HEK293 (cell line): ENCODE data around the gene ZNF107.

Experiments
- CTCF ChIA-PET: fragments of 350-600 bp; formaldehyde crosslinking; extraction: SDS; loops from one replicate; lab custom pipeline; 2021; ENCODE audit warnings: antibody characterized with exemption; lab: Yijun Ruan, JAX
- POLR2A ChIA-PET: fragments of 300-600 bp; formaldehyde crosslinking; extraction: SDS; loops from one replicate; lab custom pipeline; 2020; ENCODE audit warnings: antibody characterized with exemption, inconsistent platforms; lab: Yijun Ruan, JAX
- H3K27ac ChIP-seq: fragments of 200-500 bp; sonication (Bioruptor generic); 2 replicates; pipeline ENCODE4 v1.5.1; 2014; ENCODE audit warnings: low read depth, low read length, control low read depth, inconsistent platforms; ENCODE audit errors: extremely low read depth
- H3K36me3 ChIP-seq, 2 experiments: fragments of 200-500 bp in 1 of 2; sonication (Bioruptor generic) in 1 of 2; 1 replicate in 1 of 2; 2 replicates in 1 of 2; pipeline ENCODE4 v1.5.1; 2014 to 2017; ENCODE audit warnings: inconsistent platforms in 2 of 2, low read length in 2 of 2; ENCODE audit not compliant: control insufficient read depth in 2 of 2, insufficient read depth in 1 of 2
- H3K4me1 ChIP-seq: fragments of 200-500 bp; sonication (Bioruptor generic); 2 replicates; pipeline ENCODE4 v1.5.1; 2014; ENCODE audit warnings: mild to moderate bottlenecking, low read length, inconsistent platforms; ENCODE audit not compliant: control insufficient read depth, insufficient read depth
- H3K4me3 ChIP-seq: 2 replicates; pipeline ENCODE4 v1.5.1; 2011; ENCODE audit warnings: low read depth, mild to moderate bottlenecking, control low read depth, low read length, moderate library complexity
- H3K9me3 ChIP-seq: fragments of 200-500 bp; sonication (Bioruptor generic); 2 replicates; pipeline ENCODE4 v1.5.1; 2014; ENCODE audit warnings: low read depth, low read length, inconsistent platforms; ENCODE audit not compliant: control insufficient read depth, insufficient read depth
- BCL11B ChIP-seq: fragments of 450-650 bp; formaldehyde crosslinking; IDR thresholded peaks from 2 replicates; pipeline ENCODE4 v1.5.1; 2016; ENCODE audit warnings: low read depth, missing biosample characterization, missing genetic modification characterization
- GLI4 ChIP-seq: fragments of 450-650 bp; formaldehyde crosslinking; IDR thresholded peaks from 2 replicates; pipeline ENCODE4 v1.5.1; 2016; ENCODE audit warnings: missing biosample characterization, missing genetic modification characterization
- KLF1 ChIP-seq: fragments of 450-650 bp; formaldehyde crosslinking; IDR thresholded peaks from 2 replicates; pipeline ENCODE4 v1.5.1; 2016; ENCODE audit warnings: missing biosample characterization, missing genetic modification characterization
- RBAK ChIP-seq: fragments of 450-650 bp; formaldehyde crosslinking; IDR thresholded peaks from 2 replicates; pipeline ENCODE4 v1.5.1; 2016; ENCODE audit warnings: missing biosample characterization, missing genetic modification characterization
- ZNF146 ChIP-seq: fragments of 450-650 bp; formaldehyde crosslinking; IDR thresholded peaks from 2 replicates; pipeline ENCODE4 v1.5.1; 2016; ENCODE audit warnings: missing biosample characterization, missing genetic modification characterization
- ZNF248 ChIP-seq: fragments of 450-650 bp; formaldehyde crosslinking; IDR thresholded peaks from 2 replicates; pipeline ENCODE4 v1.5.1; 2017; ENCODE audit warnings: missing biosample characterization, missing genetic modification characterization
- ZNF341 ChIP-seq: fragments of 450-650 bp; formaldehyde crosslinking; IDR thresholded peaks from 2 replicates; pipeline ENCODE4; 2016; ENCODE audit warnings: low read depth, missing biosample characterization, missing genetic modification characterization
- ZNF423 ChIP-seq: fragments of 450-650 bp; formaldehyde crosslinking; IDR thresholded peaks from 2 replicates; pipeline ENCODE4 v1.5.1; 2016; ENCODE audit warnings: missing biosample characterization, missing genetic modification characterization
- ZNF544 ChIP-seq: fragments of 450-650 bp; formaldehyde crosslinking; IDR thresholded peaks from 2 replicates; pipeline ENCODE4 v1.5.0; 2017; ENCODE audit warnings: missing biosample characterization, missing genetic modification characterization
- ZNF561 ChIP-seq: fragments of 450-650 bp; IDR thresholded peaks from 2 replicates; pipeline ENCODE4 v1.5.1; 2018; ENCODE audit warnings: missing biosample characterization, missing genetic modification characterization, borderline replicate concordance
- ZNF585B ChIP-seq: fragments of 450-650 bp; formaldehyde crosslinking; IDR thresholded peaks from 2 replicates; pipeline ENCODE4 v1.5.1; 2016; ENCODE audit warnings: missing biosample characterization, missing genetic modification characterization
- ZNF624 ChIP-seq: fragments of 450-650 bp; formaldehyde crosslinking; IDR thresholded peaks from 2 replicates; pipeline ENCODE4 v1.5.1; 2017; ENCODE audit warnings: missing biosample characterization, missing genetic modification characterization
- ZSCAN23 ChIP-seq: fragments of 450-650 bp; formaldehyde crosslinking; IDR thresholded peaks from 2 replicates; pipeline ENCODE4 v1.5.1; 2016; ENCODE audit warnings: missing biosample characterization, missing genetic modification characterization
- TF ChIP-seq, protein P1 (sequence below): fragments of 450-650 bp; formaldehyde crosslinking; conservative IDR thresholded peaks from 2 replicates; pipeline ENCODE4 v1.5.1; 2016; ENCODE audit warnings: low read depth, missing biosample characterization, missing genetic modification characterization
- TF ChIP-seq, protein P2 (sequence below): fragments of 450-650 bp; formaldehyde crosslinking; IDR thresholded peaks from 2 replicates; pipeline ENCODE4 v1.5.1; 2016; ENCODE audit warnings: missing biosample characterization, missing genetic modification characterization
- TF ChIP-seq, protein P3 (sequence below): fragments of 450-650 bp; IDR thresholded peaks from 2 replicates; pipeline ENCODE4 v1.5.1; 2018; ENCODE audit warnings: missing biosample characterization, mild to moderate bottlenecking, missing genetic modification characterization
- TF ChIP-seq, protein P4 (sequence below): fragments of 450-650 bp; formaldehyde crosslinking; conservative IDR thresholded peaks from 2 replicates; pipeline ENCODE4 v1.5.1; 2016; ENCODE audit warnings: low read depth, missing biosample characterization, missing genetic modification characterization
- TF ChIP-seq, protein P5 (sequence below): fragments of 450-650 bp; formaldehyde crosslinking; IDR thresholded peaks from 2 replicates; pipeline ENCODE4 v1.5.1; 2017; ENCODE audit warnings: missing biosample characterization, missing genetic modification characterization

Gene ZNF107

DNA sequence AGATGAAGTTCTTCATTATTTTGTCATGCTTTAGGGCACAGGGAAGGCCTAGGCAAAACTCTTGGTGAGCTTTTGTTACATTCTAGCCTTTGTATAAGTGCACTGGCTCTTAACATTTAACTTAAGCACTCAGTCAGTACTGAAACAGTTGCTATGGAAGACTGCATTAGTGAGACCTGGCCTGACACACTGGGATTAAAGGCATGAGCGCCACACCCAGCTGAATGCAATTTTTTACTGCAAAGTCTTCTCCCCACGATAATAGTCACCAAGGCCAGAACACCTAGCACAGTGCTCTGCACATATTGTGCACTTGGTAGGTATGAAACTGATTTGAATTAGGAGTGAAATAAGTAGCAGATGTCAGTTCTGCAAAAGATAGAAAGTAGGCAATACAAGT lies 87.1 kb downstream of the ZNF107 start (continued):
- TF ChIP-seq, protein P1, sequence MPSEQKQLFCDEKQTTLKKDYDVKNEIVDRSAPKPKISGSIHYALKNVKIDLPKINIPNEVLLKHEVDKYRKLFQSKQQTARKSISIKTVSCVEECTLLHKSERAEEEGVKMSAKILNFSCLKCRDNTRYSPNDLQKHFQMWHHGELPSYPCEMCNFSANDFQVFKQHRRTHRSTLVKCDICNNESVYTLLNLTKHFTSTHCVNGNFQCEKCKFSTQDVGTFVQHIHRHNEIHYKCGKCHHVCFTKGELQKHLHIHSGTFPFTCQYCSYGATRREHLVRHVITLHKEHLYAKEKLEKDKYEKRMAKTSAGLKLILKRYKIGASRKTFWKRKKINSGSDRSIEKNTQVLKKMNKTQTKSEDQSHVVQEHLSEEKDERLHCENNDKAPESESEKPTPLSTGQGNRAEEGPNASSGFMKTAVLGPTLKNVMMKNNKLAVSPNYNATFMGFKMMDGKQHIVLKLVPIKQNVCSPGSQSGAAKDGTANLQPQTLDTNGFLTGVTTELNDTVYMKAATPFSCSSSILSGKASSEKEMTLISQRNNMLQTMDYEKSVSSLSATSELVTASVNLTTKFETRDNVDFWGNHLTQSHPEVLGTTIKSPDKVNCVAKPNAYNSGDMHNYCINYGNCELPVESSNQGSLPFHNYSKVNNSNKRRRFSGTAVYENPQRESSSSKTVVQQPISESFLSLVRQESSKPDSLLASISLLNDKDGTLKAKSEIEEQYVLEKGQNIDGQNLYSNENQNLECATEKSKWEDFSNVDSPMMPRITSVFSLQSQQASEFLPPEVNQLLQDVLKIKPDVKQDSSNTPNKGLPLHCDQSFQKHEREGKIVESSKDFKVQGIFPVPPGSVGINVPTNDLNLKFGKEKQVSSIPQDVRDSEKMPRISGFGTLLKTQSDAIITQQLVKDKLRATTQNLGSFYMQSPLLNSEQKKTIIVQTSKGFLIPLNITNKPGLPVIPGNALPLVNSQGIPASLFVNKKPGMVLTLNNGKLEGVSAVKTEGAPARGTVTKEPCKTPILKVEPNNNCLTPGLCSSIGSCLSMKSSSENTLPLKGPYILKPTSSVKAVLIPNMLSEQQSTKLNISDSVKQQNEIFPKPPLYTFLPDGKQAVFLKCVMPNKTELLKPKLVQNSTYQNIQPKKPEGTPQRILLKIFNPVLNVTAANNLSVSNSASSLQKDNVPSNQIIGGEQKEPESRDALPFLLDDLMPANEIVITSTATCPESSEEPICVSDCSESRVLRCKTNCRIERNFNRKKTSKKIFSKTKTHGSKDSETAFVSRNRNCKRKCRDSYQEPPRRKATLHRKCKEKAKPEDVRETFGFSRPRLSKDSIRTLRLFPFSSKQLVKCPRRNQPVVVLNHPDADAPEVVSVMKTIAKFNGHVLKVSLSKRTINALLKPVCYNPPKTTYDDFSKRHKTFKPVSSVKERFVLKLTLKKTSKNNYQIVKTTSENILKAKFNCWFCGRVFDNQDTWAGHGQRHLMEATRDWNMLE (tag by site-specific recombination): no peak
- TF ChIP-seq KLF1 (no peak), ZNF248 (tag by site-specific recombination) (no peak), ZNF561 (tag by site-specific recombination) (no peak), ZSCAN23 (tag by site-specific recombination) (no peak)
- TF ChIP-seq, protein P2, sequence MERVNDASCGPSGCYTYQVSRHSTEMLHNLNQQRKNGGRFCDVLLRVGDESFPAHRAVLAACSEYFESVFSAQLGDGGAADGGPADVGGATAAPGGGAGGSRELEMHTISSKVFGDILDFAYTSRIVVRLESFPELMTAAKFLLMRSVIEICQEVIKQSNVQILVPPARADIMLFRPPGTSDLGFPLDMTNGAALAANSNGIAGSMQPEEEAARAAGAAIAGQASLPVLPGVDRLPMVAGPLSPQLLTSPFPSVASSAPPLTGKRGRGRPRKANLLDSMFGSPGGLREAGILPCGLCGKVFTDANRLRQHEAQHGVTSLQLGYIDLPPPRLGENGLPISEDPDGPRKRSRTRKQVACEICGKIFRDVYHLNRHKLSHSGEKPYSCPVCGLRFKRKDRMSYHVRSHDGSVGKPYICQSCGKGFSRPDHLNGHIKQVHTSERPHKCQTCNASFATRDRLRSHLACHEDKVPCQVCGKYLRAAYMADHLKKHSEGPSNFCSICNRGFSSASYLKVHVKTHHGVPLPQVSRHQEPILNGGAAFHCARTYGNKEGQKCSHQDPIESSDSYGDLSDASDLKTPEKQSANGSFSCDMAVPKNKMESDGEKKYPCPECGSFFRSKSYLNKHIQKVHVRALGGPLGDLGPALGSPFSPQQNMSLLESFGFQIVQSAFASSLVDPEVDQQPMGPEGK (tag by site-specific recombination): no peak
- TF ChIP-seq, all 188 proteins: peak for 0

DNA sequence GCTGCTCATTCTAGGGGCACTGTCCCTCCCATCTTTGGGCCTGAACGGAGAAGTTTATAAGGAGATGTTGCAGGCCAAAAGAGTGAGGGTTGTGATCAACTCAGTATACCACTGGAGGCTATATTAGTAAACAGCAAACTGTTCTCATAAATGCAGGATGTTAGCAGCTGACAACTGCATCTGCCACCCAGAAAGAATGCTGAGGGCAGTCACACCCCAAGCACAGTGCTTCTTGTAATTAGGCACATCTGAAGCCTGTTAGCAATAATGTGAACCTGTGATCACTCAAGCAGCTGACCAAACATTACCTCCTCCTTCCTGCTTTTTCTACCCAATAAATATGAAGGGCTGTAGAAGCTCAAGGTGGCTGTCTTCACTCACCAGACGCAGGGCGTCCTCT lies 89.9 kb downstream of the ZNF107 start:
- H3K36me3 ChIP-seq: no peaks in the 10 kb centered on the region
- H3K4me3 ChIP-seq: no peak overlapping the region
- ChIA-PET POLR2A (no interaction called here), CTCF (no interaction called here)
- no peak for TF ChIP-seq RBAK (tag by site-specific recombination)
- H3K4me1 ChIP-seq: no peaks in the 10 kb centered on the region
- H3K9me3 ChIP-seq: no peaks in the 10 kb centered on the region
- H3K27ac ChIP-seq: no peak overlapping the region

DNA sequence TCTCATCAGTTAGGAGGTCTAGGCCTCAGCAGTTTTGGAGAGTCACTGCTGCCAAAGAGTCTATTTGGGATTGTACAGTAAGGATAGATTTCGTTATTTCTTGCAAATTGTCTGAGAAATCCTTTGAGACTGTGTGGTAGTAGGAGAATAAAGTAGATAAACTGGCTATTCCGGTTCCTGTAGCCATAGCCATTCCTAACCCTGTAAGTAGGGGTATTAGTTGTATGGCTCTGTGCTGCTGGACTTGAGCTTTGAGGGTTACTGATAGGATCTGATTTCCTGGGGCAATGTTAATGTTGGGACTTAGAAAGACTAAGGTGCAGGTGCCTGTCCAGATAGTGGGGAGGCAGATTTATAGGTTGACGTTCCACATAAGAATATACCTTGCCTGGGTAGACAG lies 92.2 kb downstream of the ZNF107 start:
- Histone ChIP-seq H3K4me3 (no peak overlapping the region), H3K36me3 (no peaks in the 10 kb centered on the region), H3K27ac (no peak overlapping the region), H3K9me3 (no peaks in the 10 kb centered on the region), H3K4me1 (no peaks in the 10 kb centered on the region)
- ChIA-PET POLR2A (no interaction called here), CTCF (no interaction called here)
- TF ChIP-seq GLI4: no peak
- TF ChIP-seq, protein P3, sequence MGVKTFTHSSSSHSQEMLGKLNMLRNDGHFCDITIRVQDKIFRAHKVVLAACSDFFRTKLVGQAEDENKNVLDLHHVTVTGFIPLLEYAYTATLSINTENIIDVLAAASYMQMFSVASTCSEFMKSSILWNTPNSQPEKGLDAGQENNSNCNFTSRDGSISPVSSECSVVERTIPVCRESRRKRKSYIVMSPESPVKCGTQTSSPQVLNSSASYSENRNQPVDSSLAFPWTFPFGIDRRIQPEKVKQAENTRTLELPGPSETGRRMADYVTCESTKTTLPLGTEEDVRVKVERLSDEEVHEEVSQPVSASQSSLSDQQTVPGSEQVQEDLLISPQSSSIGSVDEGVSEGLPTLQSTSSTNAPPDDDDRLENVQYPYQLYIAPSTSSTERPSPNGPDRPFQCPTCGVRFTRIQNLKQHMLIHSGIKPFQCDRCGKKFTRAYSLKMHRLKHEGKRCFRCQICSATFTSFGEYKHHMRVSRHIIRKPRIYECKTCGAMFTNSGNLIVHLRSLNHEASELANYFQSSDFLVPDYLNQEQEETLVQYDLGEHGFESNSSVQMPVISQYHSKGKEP (tag by site-specific recombination): no peak
- TF ChIP-seq, protein P4, sequence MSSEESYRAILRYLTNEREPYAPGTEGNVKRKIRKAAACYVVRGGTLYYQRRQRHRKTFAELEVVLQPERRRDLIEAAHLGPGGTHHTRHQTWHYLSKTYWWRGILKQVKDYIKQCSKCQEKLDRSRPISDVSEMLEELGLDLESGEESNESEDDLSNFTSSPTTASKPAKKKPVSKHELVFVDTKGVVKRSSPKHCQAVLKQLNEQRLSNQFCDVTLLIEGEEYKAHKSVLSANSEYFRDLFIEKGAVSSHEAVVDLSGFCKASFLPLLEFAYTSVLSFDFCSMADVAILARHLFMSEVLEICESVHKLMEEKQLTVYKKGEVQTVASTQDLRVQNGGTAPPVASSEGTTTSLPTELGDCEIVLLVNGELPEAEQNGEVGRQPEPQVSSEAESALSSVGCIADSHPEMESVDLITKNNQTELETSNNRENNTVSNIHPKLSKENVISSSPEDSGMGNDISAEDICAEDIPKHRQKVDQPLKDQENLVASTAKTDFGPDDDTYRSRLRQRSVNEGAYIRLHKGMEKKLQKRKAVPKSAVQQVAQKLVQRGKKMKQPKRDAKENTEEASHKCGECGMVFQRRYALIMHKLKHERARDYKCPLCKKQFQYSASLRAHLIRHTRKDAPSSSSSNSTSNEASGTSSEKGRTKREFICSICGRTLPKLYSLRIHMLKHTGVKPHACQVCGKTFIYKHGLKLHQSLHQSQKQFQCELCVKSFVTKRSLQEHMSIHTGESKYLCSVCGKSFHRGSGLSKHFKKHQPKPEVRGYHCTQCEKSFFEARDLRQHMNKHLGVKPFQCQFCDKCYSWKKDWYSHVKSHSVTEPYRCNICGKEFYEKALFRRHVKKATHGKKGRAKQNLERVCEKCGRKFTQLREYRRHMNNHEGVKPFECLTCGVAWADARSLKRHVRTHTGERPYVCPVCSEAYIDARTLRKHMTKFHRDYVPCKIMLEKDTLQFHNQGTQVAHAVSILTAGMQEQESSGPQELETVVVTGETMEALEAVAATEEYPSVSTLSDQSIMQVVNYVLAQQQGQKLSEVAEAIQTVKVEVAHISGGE (tag by site-specific recombination): no peak
- no peak for TF ChIP-seq ZNF341 (tag by site-specific recombination)
- no peak for TF ChIP-seq BCL11B (tag by site-specific recombination)
- TF ChIP-seq ZNF423 (tag by site-specific recombination): no peak
- no peak for TF ChIP-seq ZNF544 (tag by site-specific recombination)
- no peak for TF ChIP-seq ZNF585B (tag by site-specific recombination)
- no peak for TF ChIP-seq ZNF146
- TF ChIP-seq ZNF624 (tag by site-specific recombination): no peak
- TF ChIP-seq, protein P5, sequence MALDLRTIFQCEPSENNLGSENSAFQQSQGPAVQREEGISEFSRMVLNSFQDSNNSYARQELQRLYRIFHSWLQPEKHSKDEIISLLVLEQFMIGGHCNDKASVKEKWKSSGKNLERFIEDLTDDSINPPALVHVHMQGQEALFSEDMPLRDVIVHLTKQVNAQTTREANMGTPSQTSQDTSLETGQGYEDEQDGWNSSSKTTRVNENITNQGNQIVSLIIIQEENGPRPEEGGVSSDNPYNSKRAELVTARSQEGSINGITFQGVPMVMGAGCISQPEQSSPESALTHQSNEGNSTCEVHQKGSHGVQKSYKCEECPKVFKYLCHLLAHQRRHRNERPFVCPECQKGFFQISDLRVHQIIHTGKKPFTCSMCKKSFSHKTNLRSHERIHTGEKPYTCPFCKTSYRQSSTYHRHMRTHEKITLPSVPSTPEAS (tag by site-specific recombination): no peak
